ENCODE results near the gene CTNNA2. TPM values are rescaled to one million over a fixed set of nuclear protein-coding genes. Genes with fewer than 3 reads are reported as not detected.

CTNNA2 gene
- total and polyA plus RNA-seq, 9 of the 15 experiments (the other 6 are each of a cell fraction or from before 2014, with no cell fraction given) = 0.03 to 0.40 (median 0.15) TPM

- Histone ChIP-seq H3K9me3 (replicated peaks; ENCODE audit: control insufficient read depth, insufficient read depth, low read depth, low read length) (no peaks in the 10 kb centered on the region), H3K9me1 (ENCODE audit: control insufficient read depth, insufficient read depth, low read length) (no peaks in the 10 kb centered on the region), H3K4me1 (replicated peaks in 1 of 2; ENCODE audit: control insufficient read depth in 2 of 2, insufficient read depth in 2 of 2, low read length in 2 of 2) (no peaks in the 10 kb centered on the region), H3K36me3 (ENCODE audit: control insufficient read depth, insufficient read depth, low read length) (no peaks in the 10 kb centered on the region), H2AFZ (ENCODE audit: low read depth, low read length) (no peak overlapping the region), H4K20me1 (replicated peaks; ENCODE audit: control insufficient read depth, insufficient read depth, low read length) (no peaks in the 10 kb centered on the region), H3K4me3 (no peak overlapping the region), H3K9ac (ENCODE audit: insufficient read depth in 1 of 2, low read depth in 2 of 2, low read length in 2 of 2) (no peak overlapping the region), H3K79me2 (ENCODE audit: control insufficient read depth, insufficient read depth, low read length) (no peaks in the 10 kb centered on the region), H3K27ac (ENCODE audit: extremely low read depth, low read depth, low read length) (no peak overlapping the region), H3K27me3 (ENCODE audit: control insufficient read depth in 2 of 2, insufficient read depth in 2 of 2, low read length in 2 of 2) (no peaks in the 10 kb centered on the region), H3K4me2 (ENCODE audit: insufficient read depth, low read length) (no peak overlapping the region)
- no peak for DNase-seq (ENCODE audit: extremely low read depth in 1 of 4, low spot score in 3 of 4)
- BruUV-seq (replicated peaks) = no TSS peak
- no peak for FAIRE-seq
- POLR2A ChIA-PET = no interaction called here
- in situ Hi-C loops (cut with MboI) = no loop called here
- TF ChIP-seq RHOXF2B (CRISPR knock-in tag; conservative IDR thresholded peaks at IDR 0.05) = no peak
- TF ChIP-seq CBFA2T3 (IDR thresholded peaks at IDR 0.05) = no peak
- TF ChIP-seq TCF3 (CRISPR knock-in tag; IDR thresholded peaks at IDR 0.05) = no peak
- TF ChIP-seq, protein P1, sequence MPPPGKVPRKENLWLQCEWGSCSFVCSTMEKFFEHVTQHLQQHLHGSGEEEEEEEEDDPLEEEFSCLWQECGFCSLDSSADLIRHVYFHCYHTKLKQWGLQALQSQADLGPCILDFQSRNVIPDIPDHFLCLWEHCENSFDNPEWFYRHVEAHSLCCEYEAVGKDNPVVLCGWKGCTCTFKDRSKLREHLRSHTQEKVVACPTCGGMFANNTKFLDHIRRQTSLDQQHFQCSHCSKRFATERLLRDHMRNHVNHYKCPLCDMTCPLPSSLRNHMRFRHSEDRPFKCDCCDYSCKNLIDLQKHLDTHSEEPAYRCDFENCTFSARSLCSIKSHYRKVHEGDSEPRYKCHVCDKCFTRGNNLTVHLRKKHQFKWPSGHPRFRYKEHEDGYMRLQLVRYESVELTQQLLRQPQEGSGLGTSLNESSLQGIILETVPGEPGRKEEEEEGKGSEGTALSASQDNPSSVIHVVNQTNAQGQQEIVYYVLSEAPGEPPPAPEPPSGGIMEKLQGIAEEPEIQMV (tag; conservative IDR thresholded peaks at IDR 0.05; ENCODE audit: low read depth) = no peak
- no peak for TF ChIP-seq ZNF695 (CRISPR knock-in tag; IDR thresholded peaks at IDR 0.05)
- no peak for TF ChIP-seq DEAF1 (CRISPR knock-in tag; IDR thresholded peaks at IDR 0.05)
- no peak for TF ChIP-seq BDP1 (IDR thresholded peaks at IDR 0.05; ENCODE audit: insufficient read depth, insufficient read length)
- no peak for TF ChIP-seq TBL1XR1 (IDR thresholded peaks at IDR 0.05; ENCODE audit: low read length in 2 of 2)
- TF ChIP-seq ETV5 (CRISPR knock-in tag; IDR thresholded peaks at IDR 0.05; ENCODE audit: low read depth) = no peak
- no peak for TF ChIP-seq PTRF (tag; IDR thresholded peaks at IDR 0.05)
- no peak for TF ChIP-seq ZNF707 (CRISPR knock-in tag; conservative IDR thresholded peaks at IDR 0.05)
- no peak for TF ChIP-seq ZNF740 (CRISPR knock-in tag; IDR thresholded peaks at IDR 0.05)
- no peak for TF ChIP-seq ZNF740 (tag; IDR thresholded peaks at IDR 0.05)
- CTCF ChIA-PET (ENCODE audit: low intra/inter-chr PET ratio) = no interaction called here
- WGBS (ENCODE audit: insufficient coverage, low coverage, missing lambda C conversion rate) = 2% methylated on average over 2 of the region's 2 CpGs
- no peak for ATAC-seq
- intact Hi-C loops (cut with micrococcal nuclease) = no loop called here
Observed at GRCh38 chr2:79776461-79776860, 263.6 kb downstream of the CTNNA2 start.

Measured in K562 (cell line).